ENCODE results near the gene PLAAT5. TPM values are rescaled to one million over a fixed set of nuclear protein-coding genes. Genes with fewer than 3 reads are reported as not detected.
A peak's percentile ranks its signal among the peaks of the same experiment; 100 is the strongest.

The PLAAT5 gene
- total RNA-seq = under 1 TPM in 1 of 2 experiments, not detected in 1; 0.16 TPM
- 0.03 TPM for polyA plus RNA-seq (2013, experiment 1 of 2)
- 0.10 TPM for polyA plus RNA-seq (2013, experiment 2 of 2)
- total RNA-seq = 0 to 2.5 (median 0.16) reads per million in 172 experiments

DNA sequence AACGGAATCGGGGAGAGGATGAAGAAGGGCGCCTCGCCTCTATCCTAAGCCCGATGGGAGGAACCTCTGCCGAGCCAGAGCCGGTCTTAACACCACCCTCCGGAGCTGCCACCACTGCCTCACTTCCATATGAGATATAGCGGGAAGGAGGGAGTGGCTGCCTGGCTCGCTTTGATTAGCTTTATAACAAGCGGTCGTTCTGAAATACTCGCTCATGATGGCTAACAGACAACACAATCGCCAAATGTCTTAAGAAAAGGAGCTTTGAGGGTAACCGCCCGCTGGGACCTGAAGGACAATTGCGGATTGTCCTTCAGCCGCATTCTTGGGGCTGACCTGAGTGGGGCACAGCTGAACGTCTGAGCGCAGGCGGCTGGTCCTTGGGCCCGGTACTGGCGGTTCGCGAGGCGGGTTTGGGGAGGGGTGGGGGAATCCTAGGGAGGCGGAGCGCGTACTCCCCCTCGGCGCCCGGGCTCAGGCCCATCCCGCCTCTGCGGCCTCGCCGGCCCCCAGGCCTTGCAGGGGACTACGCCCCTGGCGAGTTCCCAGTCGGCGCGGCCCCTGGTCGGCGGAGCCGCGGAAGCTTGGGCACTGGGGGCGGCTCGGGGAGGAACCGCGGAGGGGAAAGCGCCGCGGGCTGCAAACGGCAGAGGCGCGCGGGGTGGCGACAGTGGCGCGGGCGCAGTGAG, at the start of gene PLAAT5:
TSS of gene PLAAT5 (minus strand) at position 617 of the 689 bp plus-strand sequence. CDS start at position 484, 133 bp downstream.
- DNase-seq = peak in 7 of 14 experiments; percentile 10 to 41 (median 17)
- H3K9me3 Mint-ChIP-seq = peaks cover 6% of the 10 kb centered on the region
- H3K4me1 Mint-ChIP-seq (ENCODE audit: low read depth) = peaks cover 16% of the 10 kb centered on the region
- H3K27me3 ChIP-seq (ENCODE audit: control insufficient read depth in 1 of 2, insufficient read depth in 2 of 2, low read length in 2 of 2) = peaks cover 4 to 5% of the 10 kb centered on the region in 2 experiments
- H3K4me3 ChIP-seq (ENCODE audit: low read length) = peak within 1 kb of the TSS; percentile 43
- peaks cover 14% of the 10 kb centered on the region for H3K4me1 ChIP-seq (ENCODE audit: insufficient read depth, low read length)
- H3K27ac Mint-ChIP-seq = peak within 1 kb of the TSS; percentile 31
- no peak within 1 kb of the TSS for H3K27ac ChIP-seq (ENCODE audit: low read depth in 1 of 2, low read length in 2 of 2)
- H3K27me3 Mint-ChIP-seq = peaks cover 34% of the 10 kb centered on the region
- TF ChIP-seq CTCF (IDR thresholded peaks at IDR 0.05) = no peak
- CTCF ChIA-PET = interaction anchor here (0.6 to 1.1 kb wide), 3 partner anchors 11 to 167 kb away, joined by 3 to 4 read pairs (median 4); no protein-coding TSS in a partner anchor
- H3K36me3 Mint-ChIP-seq (ENCODE audit: low read depth) = no peaks in the 10 kb centered on the region
- H3K4me3 Mint-ChIP-seq = peak within 1 kb of the TSS; percentile 80
- intact Hi-C loops (cut with DNase I, micrococcal nuclease) = loop anchor here in 1 of 2 experiments (5.0 kb wide), 1 partner anchor 77 kb away; no protein-coding TSS in a partner anchor
- POLR2A ChIA-PET = interaction anchor here (1.1 to 2.8 kb wide), 3 partner anchors 46 to 191 kb away, joined by 3 to 13 read pairs (median 7); partner anchors contain the start of gene PLAAT4
- ATAC-seq (ENCODE audit: poor library complexity) = peak; percentile 26
- H3K36me3 ChIP-seq (ENCODE audit: insufficient read depth, low read length) = no peaks in the 10 kb centered on the region
- no peaks in the 10 kb centered on the region for H3K9me3 ChIP-seq (ENCODE audit: control insufficient read depth in 1 of 2, insufficient read depth in 1 of 2, low read length in 2 of 2)

- ChIA-PET POLR2A (interaction anchor here (0.6 to 4.8 kb wide), 19 partner anchors 10 to 232 kb away, joined by 3 to 86 read pairs (median 8); partner anchors contain the start of genes ATL3, LGALS12 and PLAAT5), CTCF (interaction anchor here (1.0 to 1.4 kb wide), 4 partner anchors 30 to 98 kb away, joined by 3 to 5 read pairs (median 4); no protein-coding TSS in a partner anchor)
- peak overlapping the region; percentile 100 for H3K4me3 Mint-ChIP-seq
- H3K27ac Mint-ChIP-seq = peak overlapping the region; percentile 98
- H3K4me3 ChIP-seq (ENCODE audit: low read length) = peak overlapping the region; percentile 90
- intact Hi-C loops (cut with DNase I, micrococcal nuclease) = loop anchor here in 1 of 2 experiments (1.0 to 10.0 kb wide), 2 partner anchors 16 to 97 kb away; no protein-coding TSS in a partner anchor
- no peaks in the 10 kb centered on the region for H3K9me3 Mint-ChIP-seq
- peaks cover 83% of the 10 kb centered on the region for H3K4me1 ChIP-seq (ENCODE audit: insufficient read depth, low read length)
- no peaks in the 10 kb centered on the region for H3K9me3 ChIP-seq (ENCODE audit: control insufficient read depth in 1 of 2, insufficient read depth in 1 of 2, low read length in 2 of 2)
- peaks cover 8% of the 10 kb centered on the region for H3K36me3 ChIP-seq (ENCODE audit: insufficient read depth, low read length)
- DNase-seq = peak in 1 of 14 experiments; percentile 30
- no peak for TF ChIP-seq CTCF (IDR thresholded peaks at IDR 0.05)
- H3K27ac ChIP-seq (ENCODE audit: low read depth in 1 of 2, low read length in 2 of 2) = peak overlapping the region; percentile 81 to 82
- no peaks in the 10 kb centered on the region for H3K27me3 Mint-ChIP-seq
- peaks cover 45% of the 10 kb centered on the region for H3K36me3 Mint-ChIP-seq (ENCODE audit: low read depth)
- no peaks in the 10 kb centered on the region for H3K27me3 ChIP-seq (ENCODE audit: control insufficient read depth in 1 of 2, insufficient read depth in 2 of 2, low read length in 2 of 2)
- peaks cover 90% of the 10 kb centered on the region for H3K4me1 Mint-ChIP-seq (ENCODE audit: low read depth)
- ATAC-seq (ENCODE audit: poor library complexity) = peak; percentile 43
Measured at GRCh38 chr11:63537293-63538101, 46.5 kb upstream of the PLAAT5 start.
